SK-N-SH treated with all-trans-retinoic acid at 6 μM for 48 hours (cell line): ENCODE results near the gene TSKU.

Experiments used
- ATAC-seq: fragments of 200-7000 bp; cut with Tn5 transposase; 3 replicates; pipeline ENCODE4 v1.9.1; 2020; ENCODE audit warnings: mild to moderate bottlenecking, moderate library complexity
- ARNTL ChIP-seq: fragments of 450-650 bp; formaldehyde crosslinking; IDR thresholded peaks from 2 replicates; pipeline ENCODE4 v1.5.0; 2020; ENCODE audit warnings: low read depth, mild to moderate bottlenecking, moderate library complexity, borderline replicate concordance
- BACH2 ChIP-seq: fragments of 250-450 bp; sonication (Bioruptor Pico); IDR thresholded peaks from 2 replicates; pipeline ENCODE4 v1.9.0; 2021; ENCODE audit warnings: mild to moderate bottlenecking, borderline replicate concordance
- CREB5 ChIP-seq: fragments of 250-450 bp; sonication (Bioruptor Pico); IDR thresholded peaks from 2 replicates; pipeline ENCODE4 v1.5.1; 2020; ENCODE audit warnings: low read depth, mild to moderate bottlenecking, moderate library complexity
- CSDC2 ChIP-seq: fragments of 250-450 bp; sonication (Bioruptor Pico); IDR thresholded peaks from 2 replicates; pipeline ENCODE4 v1.5.0; 2020; ENCODE audit warnings: mild to moderate bottlenecking, moderate library complexity
- ESRRG ChIP-seq: fragments of 250-450 bp; sonication (Bioruptor Pico); IDR thresholded peaks from 2 replicates; pipeline ENCODE4 v1.6.1; 2021; ENCODE audit warnings: mild to moderate bottlenecking
- OSR1 ChIP-seq: fragments of 250-450 bp; sonication (Bioruptor Pico); IDR thresholded peaks from 2 replicates; pipeline ENCODE4 v1.8.0; 2022; ENCODE audit warnings: moderate library complexity, mild to moderate bottlenecking, inconsistent platforms
- PATZ1 ChIP-seq: fragments of 250-450 bp; sonication (Bioruptor Pico); IDR thresholded peaks from 2 replicates; pipeline ENCODE4 v1.8.0; 2020; ENCODE audit warnings: mild to moderate bottlenecking, moderate library complexity, borderline replicate concordance
- POU6F1 ChIP-seq: fragments of 250-450 bp; sonication (Bioruptor Pico); IDR thresholded peaks from 2 replicates; pipeline ENCODE4 v1.8.0; 2021; ENCODE audit warnings: low read depth, mild to moderate bottlenecking, moderate library complexity, borderline replicate concordance
- RARB ChIP-seq: fragments of 250-450 bp; sonication (Bioruptor Pico); IDR thresholded peaks from 2 replicates; pipeline ENCODE4 v1.8.0; 2021; ENCODE audit warnings: mild to moderate bottlenecking, moderate library complexity
- TCF4 ChIP-seq: fragments of 250-450 bp; sonication (Bioruptor Pico); IDR thresholded peaks from 2 replicates; pipeline ENCODE4 v1.8.0; 2021; ENCODE audit warnings: mild to moderate bottlenecking, moderate library complexity, borderline replicate concordance
- TOX ChIP-seq: fragments of 250-450 bp; sonication (Bioruptor Pico); IDR thresholded peaks from 2 replicates; pipeline ENCODE4 v1.8.0; 2021; ENCODE audit warnings: mild to moderate bottlenecking, moderate library complexity, borderline replicate concordance
- TSHZ2 ChIP-seq: fragments of 250-450 bp; sonication (Bioruptor Pico); IDR thresholded peaks from 2 replicates; pipeline ENCODE4 v1.5.0; 2020; ENCODE audit warnings: mild to moderate bottlenecking, moderate library complexity
- ZC3H10 ChIP-seq: fragments of 250-450 bp; sonication (Bioruptor Pico); IDR thresholded peaks from 2 replicates; pipeline ENCODE4 v1.5.1; 2021; ENCODE audit warnings: mild to moderate bottlenecking, moderate library complexity
- ZFP3 ChIP-seq: fragments of 250-450 bp; sonication (Bioruptor Pico); IDR thresholded peaks from 2 replicates; pipeline ENCODE4 v1.5.0; 2020; ENCODE audit warnings: mild to moderate bottlenecking, moderate library complexity
- ZFP30 ChIP-seq: fragments of 450-650 bp; formaldehyde crosslinking; IDR thresholded peaks from 2 replicates; pipeline ENCODE4 v1.5.0; 2022; ENCODE audit warnings: mild to moderate bottlenecking, moderate library complexity
- ZNF565 ChIP-seq: fragments of 450-650 bp; formaldehyde crosslinking; conservative IDR thresholded peaks from 2 replicates; pipeline ENCODE4 v1.5.0; 2020; ENCODE audit warnings: low read depth, mild to moderate bottlenecking, moderate library complexity
- ZNF70 ChIP-seq: fragments of 450-650 bp; formaldehyde crosslinking; IDR thresholded peaks from 2 replicates; pipeline ENCODE4 v1.5.0; 2020; ENCODE audit warnings: mild to moderate bottlenecking, moderate library complexity

TSKU gene

GRCh38 chr11:76806131-76806530, 23.0 kb downstream of the TSKU start:
- no peak for TF ChIP-seq ZFP30
- no peak for TF ChIP-seq BACH2
- no peak for TF ChIP-seq ESRRG (CRISPR knock-in tag)
- TF ChIP-seq CREB5 (CRISPR knock-in tag) = no peak
- TF ChIP-seq RARB = no peak
- no peak for TF ChIP-seq ZFP3 (CRISPR knock-in tag)
- TF ChIP-seq CSDC2 (CRISPR knock-in tag) = no peak
- TF ChIP-seq ZC3H10 (CRISPR knock-in tag) = no peak
- no peak for TF ChIP-seq ZNF70 (CRISPR knock-in tag)
- ATAC-seq = no peak

- TF ChIP-seq TCF4 (CRISPR knock-in tag) (no peak), RARB (no peak), ZNF70 (CRISPR knock-in tag) (no peak), TSHZ2 (CRISPR knock-in tag) (no peak), POU6F1 (CRISPR knock-in tag) (no peak), CSDC2 (CRISPR knock-in tag) (no peak)
- ATAC-seq = peak; percentile 26; the same call in 2 of the 3 replicates
These were observed 23.6 kb downstream of the TSKU start for GRCh38 chr11:76806608-76807205.

GRCh38 chr11:76807206-76807875, 24.2 kb downstream of the TSKU start:
- ATAC-seq = peak; percentile 96

GRCh38 chr11:76808171-76808570, 25.0 kb downstream of the TSKU start:
- ATAC-seq = no peak
- TF ChIP-seq BACH2 (no peak), ZFP3 (CRISPR knock-in tag) (no peak), OSR1 (no peak), CREB5 (CRISPR knock-in tag) (no peak), TOX (no peak), ZNF70 (CRISPR knock-in tag) (no peak), TSHZ2 (CRISPR knock-in tag) (no peak), ZNF565 (no peak), ARNTL (no peak), ZFP30 (no peak), RARB (no peak), PATZ1 (CRISPR knock-in tag) (no peak)

More at GRCh38 chr11:76807206-76807875, 24.2 kb downstream of the TSKU start:
- TF ChIP-seq TCF4 (CRISPR knock-in tag) (peak; percentile 32; the same call in 1 of the 2 replicates), POU6F1 (CRISPR knock-in tag) (no peak)
